ENCODE data around the gene RSAD2.
A peak's percentile ranks its signal among the peaks of the same experiment; 100 is the strongest.

Gene RSAD2

GRCh38 chr2:6866275-6866671, 11.3 kb upstream of the RSAD2 start:
- peak; percentile 77 for TF ChIP-seq SCRT2 (tag by site-specific recombination; IDR thresholded peaks at IDR 0.05)
- 0 out of 2 replicates have a peak, but pooled peaks have one; percentile 31 for TF ChIP-seq CTCF (tag by site-specific recombination; IDR thresholded peaks at IDR 0.05)
- no peak for TF ChIP-seq ZFHX2 (tag by site-specific recombination; conservative IDR thresholded peaks at IDR 0.05)
- TF ChIP-seq ZEB2 (tag by site-specific recombination; IDR thresholded peaks at IDR 0.05), result peak; percentile 65
- Histone ChIP-seq H3K4me3 (ENCODE audit: low read depth, low read length) (peak overlapping the region; percentile 62), H3K36me3 (ENCODE audit: control insufficient read depth in 2 of 2, insufficient read depth in 1 of 2, low read length in 2 of 2) (no peaks in the 10 kb centered on the region), H3K4me1 (ENCODE audit: control insufficient read depth, insufficient read depth, low read length) (no peaks in the 10 kb centered on the region), H3K9me3 (ENCODE audit: control insufficient read depth, insufficient read depth, low read depth, low read length) (no peaks in the 10 kb centered on the region), H3K27ac (ENCODE audit: extremely low read depth, low read depth, low read length) (no peak overlapping the region)
- ChIA-PET CTCF (interaction anchor here (0.6 to 2.1 kb wide), 7 partner anchors 10 to 1172 kb away, joined by 3 to 7 read pairs (median 3); partner anchors contain the start of gene RSAD2), POLR2A (no interaction called here)

DNA sequence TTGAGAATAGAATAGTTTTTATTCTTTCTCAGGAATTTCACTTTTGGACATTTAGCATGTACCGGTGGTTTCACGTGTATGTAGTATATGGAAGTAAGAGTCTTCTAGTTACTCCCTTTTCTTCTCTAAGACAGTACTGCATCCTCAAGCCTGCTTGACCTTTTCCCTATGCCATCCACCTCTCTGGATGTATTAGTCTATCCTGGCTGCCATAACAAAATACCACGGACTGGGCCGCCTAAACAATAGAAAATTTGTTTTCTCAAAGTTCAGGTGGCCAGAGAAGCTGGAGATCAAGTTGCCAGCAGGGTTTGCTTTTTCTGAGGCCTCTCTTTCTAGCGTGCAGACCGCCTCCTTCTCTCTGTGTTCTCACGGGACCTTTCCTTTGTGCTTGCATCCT, 10.6 kb upstream of the RSAD2 start:
- Histone ChIP-seq H3K9me3 (ENCODE audit: control insufficient read depth, insufficient read depth, low read depth, low read length) (no peaks in the 10 kb centered on the region), H3K36me3 (ENCODE audit: control insufficient read depth in 2 of 2, insufficient read depth in 1 of 2, low read length in 2 of 2) (no peaks in the 10 kb centered on the region), H3K27ac (ENCODE audit: extremely low read depth, low read depth, low read length) (no peak overlapping the region), H3K4me3 (ENCODE audit: low read depth, low read length) (no peak overlapping the region), H3K4me1 (ENCODE audit: control insufficient read depth, insufficient read depth, low read length) (no peaks in the 10 kb centered on the region)
- ChIA-PET POLR2A (no interaction called here), CTCF (interaction anchor here (0.6 to 2.1 kb wide), 5 partner anchors 9 to 304 kb away, joined by 3 to 7 read pairs (median 3); partner anchors contain the start of gene RSAD2)
- TF ChIP-seq ATF2 (tag by site-specific recombination; IDR thresholded peaks at IDR 0.05; ENCODE audit: low read depth) (no peak), ZNF555 (tag by site-specific recombination; conservative IDR thresholded peaks at IDR 0.05) (no peak)

DNA sequence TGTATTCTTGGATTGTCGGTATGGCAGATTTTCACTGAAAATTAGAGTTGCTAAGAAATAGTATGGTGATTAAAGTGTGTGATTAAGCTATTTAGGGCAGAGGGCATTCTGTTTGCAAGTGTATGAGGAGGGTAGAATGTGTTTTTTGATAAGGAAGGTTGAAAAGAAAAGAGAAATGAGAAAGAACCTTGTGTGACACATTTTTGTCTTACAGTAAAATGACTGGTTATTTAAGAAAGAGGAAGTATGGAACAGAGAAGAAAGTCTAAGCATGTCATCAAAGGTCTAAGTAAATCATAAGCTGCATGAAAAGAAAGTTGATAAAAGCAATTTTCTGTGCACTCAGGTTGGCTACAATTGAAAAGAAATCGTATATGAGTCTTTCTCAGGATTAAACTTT, 5.2 kb upstream of the RSAD2 start:
- TF ChIP-seq ZSCAN30 (tag by site-specific recombination; IDR thresholded peaks at IDR 0.05), result no peak
- TF ChIP-seq, protein P1, sequence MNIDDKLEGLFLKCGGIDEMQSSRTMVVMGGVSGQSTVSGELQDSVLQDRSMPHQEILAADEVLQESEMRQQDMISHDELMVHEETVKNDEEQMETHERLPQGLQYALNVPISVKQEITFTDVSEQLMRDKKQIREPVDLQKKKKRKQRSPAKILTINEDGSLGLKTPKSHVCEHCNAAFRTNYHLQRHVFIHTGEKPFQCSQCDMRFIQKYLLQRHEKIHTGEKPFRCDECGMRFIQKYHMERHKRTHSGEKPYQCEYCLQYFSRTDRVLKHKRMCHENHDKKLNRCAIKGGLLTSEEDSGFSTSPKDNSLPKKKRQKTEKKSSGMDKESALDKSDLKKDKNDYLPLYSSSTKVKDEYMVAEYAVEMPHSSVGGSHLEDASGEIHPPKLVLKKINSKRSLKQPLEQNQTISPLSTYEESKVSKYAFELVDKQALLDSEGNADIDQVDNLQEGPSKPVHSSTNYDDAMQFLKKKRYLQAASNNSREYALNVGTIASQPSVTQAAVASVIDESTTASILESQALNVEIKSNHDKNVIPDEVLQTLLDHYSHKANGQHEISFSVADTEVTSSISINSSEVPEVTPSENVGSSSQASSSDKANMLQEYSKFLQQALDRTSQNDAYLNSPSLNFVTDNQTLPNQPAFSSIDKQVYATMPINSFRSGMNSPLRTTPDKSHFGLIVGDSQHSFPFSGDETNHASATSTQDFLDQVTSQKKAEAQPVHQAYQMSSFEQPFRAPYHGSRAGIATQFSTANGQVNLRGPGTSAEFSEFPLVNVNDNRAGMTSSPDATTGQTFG (tag by site-specific recombination; IDR thresholded peaks at IDR 0.05; ENCODE audit: borderline replicate concordance), result no peak
- no peak for TF ChIP-seq ZNF626 (tag by site-specific recombination; IDR thresholded peaks at IDR 0.05)
- no peak for TF ChIP-seq GLI4 (tag by site-specific recombination; IDR thresholded peaks at IDR 0.05)
- no peak for TF ChIP-seq SETDB1 (IDR thresholded peaks at IDR 0.05; ENCODE audit: insufficient read length, low read length)
- no peak for TF ChIP-seq ZNF155 (tag by site-specific recombination; IDR thresholded peaks at IDR 0.05)
- POLR2A ChIA-PET, result no interaction called here
- Histone ChIP-seq H3K4me1 (ENCODE audit: control insufficient read depth, insufficient read depth, low read length) (no peaks in the 10 kb centered on the region), H3K4me3 (ENCODE audit: low read depth, low read length) (no peak overlapping the region), H3K27ac (ENCODE audit: extremely low read depth, low read depth, low read length) (no peak overlapping the region), H3K36me3 (ENCODE audit: control insufficient read depth in 2 of 2, insufficient read depth in 1 of 2, low read length in 2 of 2) (no peaks in the 10 kb centered on the region), H3K9me3 (ENCODE audit: control insufficient read depth, insufficient read depth, low read depth, low read length) (no peaks in the 10 kb centered on the region)
- CTCF ChIA-PET, result interaction anchor here (1.1 kb wide), 1 partner anchor 172 kb away, joined by 4 read pairs; no protein-coding TSS in a partner anchor

GRCh38 chr2:6874032-6874431, 3.5 kb upstream of the RSAD2 start:
- ChIA-PET CTCF (no interaction called here), POLR2A (no interaction called here)
- H3K36me3 ChIP-seq (ENCODE audit: control insufficient read depth in 2 of 2, insufficient read depth in 1 of 2, low read length in 2 of 2), result no peaks in the 10 kb centered on the region
- no peak overlapping the region for H3K4me3 ChIP-seq (ENCODE audit: low read depth, low read length)
- H3K4me1 ChIP-seq (ENCODE audit: control insufficient read depth, insufficient read depth, low read length), result no peaks in the 10 kb centered on the region
- TF ChIP-seq ZNF785 (tag by site-specific recombination; IDR thresholded peaks at IDR 0.05) (no peak), ZBTB1 (tag by site-specific recombination; IDR thresholded peaks at IDR 0.05) (no peak), BCL11B (tag by site-specific recombination; IDR thresholded peaks at IDR 0.05; ENCODE audit: low read depth) (no peak), ZNF626 (tag by site-specific recombination; IDR thresholded peaks at IDR 0.05) (no peak), ZNF621 (tag by site-specific recombination; IDR thresholded peaks at IDR 0.05) (no peak), ZNF10 (tag by site-specific recombination; IDR thresholded peaks at IDR 0.05) (no peak), OVOL3 (tag by site-specific recombination; IDR thresholded peaks at IDR 0.05) (no peak), ZNF571 (tag by site-specific recombination; IDR thresholded peaks at IDR 0.05) (no peak), ZNF658 (tag by site-specific recombination; IDR thresholded peaks at IDR 0.05) (no peak)
- H3K9me3 ChIP-seq (ENCODE audit: control insufficient read depth, insufficient read depth, low read depth, low read length), result no peaks in the 10 kb centered on the region
- H3K27ac ChIP-seq (ENCODE audit: extremely low read depth, low read depth, low read length), result no peak overlapping the region
